Measurements from ENCODE around the gene MEGF6. TPM values are rescaled to one million over a fixed set of nuclear protein-coding genes. Genes with fewer than 3 reads are reported as not detected.

The MEGF6 gene
- total and polyA plus RNA-seq, 11 donors, result 1.9 to 16.2 (median 5.1) TPM

DNA sequence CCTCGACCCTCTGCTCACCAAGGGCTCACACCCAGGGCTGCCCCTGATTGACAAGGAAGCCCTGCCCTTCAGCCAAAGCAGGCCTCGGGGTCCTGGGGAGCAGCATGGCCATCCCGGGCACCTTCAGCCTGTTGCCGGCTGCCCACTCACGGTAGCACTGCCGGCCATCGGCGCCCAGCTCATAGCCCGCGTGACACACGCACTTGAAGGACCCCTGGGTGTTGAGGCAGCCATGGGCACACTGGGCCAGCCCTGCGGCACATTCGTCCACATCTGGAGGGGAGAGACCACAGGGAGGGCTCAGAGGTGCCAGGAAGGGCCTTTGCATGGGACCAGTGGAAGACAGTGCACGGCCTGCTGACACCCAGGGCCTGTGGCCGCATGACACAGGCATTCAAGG, 99.5 kb downstream of the MEGF6 start:
- Histone ChIP-seq H3K36me3 (no peaks in the 10 kb centered on the region), H3K4me3 (no peak overlapping the region), H3K27me3 (no peaks in the 10 kb centered on the region), H3K27ac (no peak overlapping the region), H3K9me3 (no peaks in the 10 kb centered on the region), H3K4me1 (no peaks in the 10 kb centered on the region)
- 93 to 97% (median 97%) methylated on average over 9 to 15 of the region's 15 CpGs for WGBS, 4 donors
- DNase-seq (no peak), ATAC-seq (no peak)
- no peak for TF ChIP-seq POLR2A (IDR thresholded peaks at IDR 0.05)
- TF ChIP-seq, protein P1, sequence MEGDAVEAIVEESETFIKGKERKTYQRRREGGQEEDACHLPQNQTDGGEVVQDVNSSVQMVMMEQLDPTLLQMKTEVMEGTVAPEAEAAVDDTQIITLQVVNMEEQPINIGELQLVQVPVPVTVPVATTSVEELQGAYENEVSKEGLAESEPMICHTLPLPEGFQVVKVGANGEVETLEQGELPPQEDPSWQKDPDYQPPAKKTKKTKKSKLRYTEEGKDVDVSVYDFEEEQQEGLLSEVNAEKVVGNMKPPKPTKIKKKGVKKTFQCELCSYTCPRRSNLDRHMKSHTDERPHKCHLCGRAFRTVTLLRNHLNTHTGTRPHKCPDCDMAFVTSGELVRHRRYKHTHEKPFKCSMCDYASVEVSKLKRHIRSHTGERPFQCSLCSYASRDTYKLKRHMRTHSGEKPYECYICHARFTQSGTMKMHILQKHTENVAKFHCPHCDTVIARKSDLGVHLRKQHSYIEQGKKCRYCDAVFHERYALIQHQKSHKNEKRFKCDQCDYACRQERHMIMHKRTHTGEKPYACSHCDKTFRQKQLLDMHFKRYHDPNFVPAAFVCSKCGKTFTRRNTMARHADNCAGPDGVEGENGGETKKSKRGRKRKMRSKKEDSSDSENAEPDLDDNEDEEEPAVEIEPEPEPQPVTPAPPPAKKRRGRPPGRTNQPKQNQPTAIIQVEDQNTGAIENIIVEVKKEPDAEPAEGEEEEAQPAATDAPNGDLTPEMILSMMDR (IDR thresholded peaks at IDR 0.05), result no peak
- intact Hi-C loops (cut with DNase I), result no loop called here

DNA sequence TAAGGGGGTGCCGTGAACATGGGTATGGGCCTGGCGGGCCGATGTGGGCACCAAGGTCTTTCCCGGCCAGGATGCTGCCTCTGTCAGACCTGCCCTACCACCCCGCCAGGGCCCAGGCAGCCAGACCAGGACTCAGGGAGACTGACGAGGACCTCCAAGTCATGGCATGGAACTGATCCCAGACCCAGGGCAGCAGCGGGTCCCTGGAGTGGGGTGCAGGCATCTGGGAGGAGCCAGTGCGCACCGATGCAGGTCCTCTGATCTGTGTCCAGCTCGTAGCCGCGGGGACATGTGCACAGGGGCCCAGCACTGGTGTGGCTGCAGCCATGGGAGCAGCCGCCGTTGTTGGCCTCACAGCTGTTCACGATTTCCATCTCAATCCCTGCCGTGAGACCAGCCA, 100.0 kb downstream of the MEGF6 start:
- 89 to 98% (median 93%) methylated on average over 10 to 16 of the region's 16 CpGs for WGBS, 4 donors
- intact Hi-C loops (cut with DNase I), result no loop called here
- Histone ChIP-seq H3K27me3 (no peaks in the 10 kb centered on the region), H3K4me3 (no peak overlapping the region), H3K27ac (no peak overlapping the region), H3K9me3 (no peaks in the 10 kb centered on the region), H3K36me3 (no peaks in the 10 kb centered on the region), H3K4me1 (no peaks in the 10 kb centered on the region)
- TF ChIP-seq, protein P1 (IDR thresholded peaks at IDR 0.05), result no peak
- no peak for TF ChIP-seq POLR2A (IDR thresholded peaks at IDR 0.05)
- no peak for ATAC-seq
- DNase-seq, result no peak

DNA sequence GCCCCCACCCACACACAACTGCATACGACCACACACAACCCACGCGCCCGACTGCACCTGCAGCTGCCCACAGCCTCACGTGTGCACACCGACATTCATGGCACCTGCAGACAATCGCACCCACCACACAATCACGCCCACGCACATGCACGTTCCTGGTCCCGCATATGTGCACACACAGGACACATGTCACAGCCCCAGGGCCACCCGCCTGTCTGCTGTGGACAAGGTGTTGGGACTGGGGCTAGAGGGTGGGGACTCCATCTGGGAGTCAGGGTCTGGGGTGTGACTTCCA, 100.4 kb downstream of the MEGF6 start:
- 89 to 96% (median 94%) methylated on average over 11 to 12 of the region's 12 CpGs for WGBS, 4 donors
- H3K9me3 ChIP-seq, result no peaks in the 10 kb centered on the region
- H3K4me1 ChIP-seq, result no peaks in the 10 kb centered on the region
- TF ChIP-seq POLR2A (IDR thresholded peaks at IDR 0.05), result no peak
- TF ChIP-seq, protein P1 (IDR thresholded peaks at IDR 0.05), result no peak
- DNase-seq (no peak), ATAC-seq (no peak)
- intact Hi-C loops (cut with DNase I), result no loop called here
- H3K27ac ChIP-seq, result no peak overlapping the region
- H3K36me3 ChIP-seq, result no peaks in the 10 kb centered on the region
- no peak overlapping the region for H3K4me3 ChIP-seq
- H3K27me3 ChIP-seq, result no peaks in the 10 kb centered on the region

DNA sequence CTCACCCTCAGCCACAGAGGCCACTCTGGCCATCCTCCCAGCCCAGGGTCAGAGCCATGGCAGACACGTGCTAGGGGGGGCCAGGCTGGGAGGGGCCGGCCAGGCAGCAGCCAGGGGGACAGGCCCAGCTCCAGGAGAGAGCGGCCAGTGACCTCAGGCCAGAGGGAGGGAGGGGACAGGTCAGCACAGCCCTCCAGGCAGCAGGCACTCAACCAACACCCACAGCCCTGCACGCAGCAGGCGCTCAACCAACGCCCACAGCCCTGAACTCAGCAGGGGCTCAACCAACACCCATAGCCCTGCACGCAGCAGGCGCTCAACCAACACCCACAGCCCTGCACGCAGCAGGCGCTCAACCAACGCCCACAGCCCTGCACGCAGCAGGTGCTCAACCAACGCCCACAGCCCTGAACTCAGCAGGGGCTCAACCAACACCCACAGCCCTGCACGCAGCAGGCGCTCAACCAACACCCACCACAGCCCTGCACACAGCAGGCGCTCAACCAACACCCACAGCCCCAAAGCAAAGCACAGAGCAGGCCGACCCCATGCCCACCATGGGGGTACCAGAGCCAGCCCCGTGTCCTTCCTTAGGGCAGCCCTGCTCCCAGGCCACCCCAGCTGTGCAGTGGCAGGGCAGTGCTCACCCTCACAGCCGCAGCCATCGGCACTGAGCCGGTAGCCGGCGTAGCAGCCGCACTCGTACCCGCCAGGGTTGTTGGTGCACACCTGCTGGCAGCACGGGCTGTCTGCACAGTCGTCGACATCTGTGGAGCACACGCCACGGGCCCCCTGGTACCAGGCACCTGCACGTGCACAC, 101.0 kb downstream of the MEGF6 start:
- TF ChIP-seq POLR2A (IDR thresholded peaks at IDR 0.05), result no peak
- TF ChIP-seq, protein P1 (IDR thresholded peaks at IDR 0.05), result no peak

More for the DNA sequence above, 101.0 kb downstream of the MEGF6 start:
- ATAC-seq (no peak), DNase-seq (no peak)
- no peaks in the 10 kb centered on the region for H3K4me1 ChIP-seq
- H3K27ac ChIP-seq, result no peak overlapping the region
- no peaks in the 10 kb centered on the region for H3K36me3 ChIP-seq
- H3K9me3 ChIP-seq, result no peaks in the 10 kb centered on the region
- no peaks in the 10 kb centered on the region for H3K27me3 ChIP-seq
- intact Hi-C loops (cut with DNase I), result no loop called here
- 90 to 97% (median 91%) methylated on average over 16 to 32 of the region's 32 CpGs for WGBS, 4 donors
- H3K4me3 ChIP-seq, result no peak overlapping the region

Data from heart left ventricle (tissue), 16 donors.